NCI-H1105 (cell line): ENCODE data around the gene PDE11A.
"Not testable (repeated sequence)": the region's sequence is repeated elsewhere in the genome, so short reads cannot be mapped to it uniquely, and the experiment has no call there.

Experiments used
- DNase-seq: peaks from one replicate; lab custom pipeline; 2025; lab: John Stamatoyannopoulos, UW

The PDE11A gene

DNA sequence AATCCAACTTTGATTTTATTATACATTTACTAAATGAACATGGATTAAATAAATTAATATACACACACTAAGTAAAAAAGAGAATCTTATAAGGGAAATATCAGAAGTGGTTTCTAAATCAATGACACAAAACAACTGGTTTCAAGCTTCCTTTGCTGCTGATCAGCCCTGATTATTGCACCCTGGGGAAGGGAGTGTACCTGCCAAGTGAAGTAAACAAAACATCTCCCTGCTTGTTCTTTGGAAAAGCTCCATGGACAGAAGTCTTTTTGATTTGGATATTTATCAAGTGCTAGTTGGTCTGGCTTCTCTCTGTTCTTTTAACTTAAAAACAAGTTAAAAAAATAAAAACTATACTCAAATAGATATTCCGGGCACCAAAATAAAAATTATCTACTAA is 190.1 kb downstream of the PDE11A start:
- no peak for DNase-seq

DNA sequence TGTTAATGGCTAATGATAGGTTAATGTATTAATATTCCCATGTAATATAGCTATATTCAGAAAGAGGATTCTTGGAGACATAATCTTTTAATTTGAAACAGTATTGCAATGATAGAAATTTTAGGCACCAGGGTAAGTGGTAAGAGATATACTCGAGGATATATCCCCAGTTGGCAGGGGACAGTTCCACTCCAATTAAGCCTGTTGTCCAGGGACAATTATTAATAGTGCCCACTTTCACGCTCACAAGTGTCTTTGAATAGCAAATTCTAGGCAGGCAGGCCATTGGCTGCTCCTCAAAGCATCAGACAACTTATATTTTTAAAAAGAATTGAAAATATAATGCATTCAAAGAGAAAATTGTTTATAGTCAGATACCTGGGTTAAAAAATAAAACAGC is 190.7 kb downstream of the PDE11A start:
- no peak for DNase-seq

DNA sequence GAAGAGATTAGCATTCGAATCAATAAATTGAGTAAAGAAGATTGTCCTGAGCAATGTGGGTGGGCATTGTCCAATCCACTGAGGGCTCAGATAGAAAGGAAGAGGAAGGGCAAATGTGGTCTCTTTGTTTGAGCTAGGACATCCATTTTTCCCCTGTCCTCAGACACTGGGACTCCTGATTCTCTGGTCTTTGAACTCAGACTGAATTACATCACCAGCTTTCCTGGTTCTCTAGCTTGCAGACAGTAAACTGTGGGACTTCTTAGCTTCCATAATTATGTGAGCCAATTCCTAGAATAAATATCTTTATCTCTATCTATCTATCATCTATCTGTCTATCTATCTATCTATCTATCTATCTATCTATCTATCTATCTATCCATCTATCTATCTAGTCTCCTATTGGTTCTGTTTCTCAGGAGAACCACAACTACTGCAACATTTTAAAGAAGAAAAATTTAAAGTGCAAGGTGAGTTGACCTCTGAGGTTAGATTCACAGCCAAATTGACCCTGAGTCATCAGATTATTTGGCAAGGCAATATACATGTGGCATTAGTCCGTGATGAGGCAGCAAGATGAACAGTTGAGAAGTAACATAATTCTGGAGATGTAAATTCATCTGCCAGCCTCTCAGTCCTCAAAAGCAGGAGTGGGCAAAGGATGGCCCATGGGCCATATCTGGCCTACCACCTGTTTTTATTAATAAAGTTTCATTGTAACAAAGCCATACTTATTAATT is 191.4 kb downstream of the PDE11A start:
- no peak for DNase-seq

DNA sequence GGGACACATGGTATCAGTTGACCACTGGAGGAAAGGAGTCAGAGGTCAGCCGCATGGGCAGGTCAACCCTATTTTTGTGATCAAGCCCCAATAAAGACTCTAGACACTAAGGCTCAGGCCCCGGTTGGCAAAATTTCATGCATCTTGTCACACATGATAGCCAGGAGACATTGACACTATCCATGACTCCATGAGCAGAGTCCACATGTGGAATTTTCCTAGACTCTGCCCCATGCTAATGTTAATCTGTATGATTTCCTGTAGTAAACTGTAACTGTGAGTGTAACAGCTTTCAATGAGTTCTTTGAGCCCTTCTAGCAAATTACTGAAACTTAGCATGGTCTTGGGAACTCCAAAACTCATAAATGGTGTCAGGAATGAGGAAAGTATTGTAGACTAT is 192.3 kb downstream of the PDE11A start:
- DNase-seq: no peak

DNA sequence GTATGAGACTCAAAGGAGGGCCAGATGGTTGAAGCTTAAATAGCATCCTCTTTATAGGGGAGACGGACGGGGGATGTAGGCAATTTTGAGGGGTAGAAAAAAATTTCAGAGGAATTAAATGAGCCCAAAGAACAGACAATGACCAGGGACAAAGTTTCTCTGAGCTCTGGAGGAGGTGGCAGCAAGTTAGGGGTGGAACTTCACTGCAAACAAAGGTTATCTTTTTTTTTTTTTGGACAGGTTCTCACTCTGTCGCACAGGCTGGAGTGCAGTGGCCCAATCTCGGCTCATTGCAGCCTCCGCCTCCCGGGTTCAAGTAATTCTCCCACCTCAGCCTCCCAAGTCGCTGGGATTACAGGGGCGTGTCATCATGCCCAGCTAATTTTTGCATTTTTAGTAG is 195.6 kb downstream of the PDE11A start:
- no peak for DNase-seq

DNA sequence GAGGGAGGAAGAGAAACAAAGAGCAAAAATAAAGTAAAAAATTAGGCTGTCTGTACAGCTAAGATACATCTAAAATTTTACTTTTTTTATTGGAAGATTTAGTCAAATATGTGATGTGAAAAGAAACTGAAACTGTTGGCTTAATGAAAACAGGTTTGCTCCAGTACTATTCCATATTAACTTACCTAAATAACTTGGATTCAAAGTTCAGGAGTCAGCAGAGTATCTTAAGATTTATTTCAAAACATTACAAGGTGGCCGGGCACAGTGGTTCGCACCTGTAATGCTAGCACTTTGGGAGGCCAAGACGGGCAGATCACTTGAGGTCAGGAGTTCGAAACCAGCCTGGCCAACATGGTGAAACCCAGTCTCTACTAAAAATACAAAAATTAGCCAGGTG is 197.9 kb downstream of the PDE11A start:
- DNase-seq: no peak

DNA sequence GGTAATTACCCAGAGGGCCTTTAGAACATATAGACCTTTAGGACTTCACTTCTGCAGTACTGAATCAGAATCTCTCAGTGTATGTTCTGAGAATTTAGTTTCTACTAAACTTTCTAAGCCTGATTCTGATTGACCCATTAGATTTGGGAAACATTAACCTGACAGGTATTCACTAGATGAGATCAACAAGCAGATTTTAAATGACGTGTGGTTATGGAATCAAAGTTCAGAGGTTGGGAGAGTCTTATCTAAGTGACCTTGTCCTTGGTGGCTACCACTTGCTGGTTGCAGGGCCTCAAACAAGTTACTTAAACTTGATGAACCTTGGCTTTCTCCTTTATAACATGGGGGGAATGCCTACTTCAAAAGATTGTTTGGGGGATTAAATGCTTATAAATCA is 198.7 kb downstream of the PDE11A start:
- DNase-seq: no peak

DNA sequence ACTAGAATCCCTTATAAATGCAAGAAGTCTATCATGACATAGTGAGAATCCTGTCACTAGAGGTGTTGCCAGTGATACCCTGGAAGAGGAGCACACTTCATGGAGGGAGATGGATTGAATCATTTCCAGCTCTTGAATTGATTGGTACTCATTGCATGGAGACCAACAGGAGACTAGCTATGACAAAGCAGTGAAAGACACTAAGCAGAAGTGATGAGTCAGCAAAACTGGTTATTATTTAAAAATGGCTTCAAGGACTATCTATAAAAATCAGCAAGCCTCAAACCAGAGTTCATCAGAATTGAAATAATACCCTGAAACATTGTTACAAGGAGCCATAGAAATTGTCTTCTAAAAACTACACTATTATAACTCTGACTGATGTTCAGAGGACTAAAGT is 200.3 kb downstream of the PDE11A start:
- no peak for DNase-seq

DNA sequence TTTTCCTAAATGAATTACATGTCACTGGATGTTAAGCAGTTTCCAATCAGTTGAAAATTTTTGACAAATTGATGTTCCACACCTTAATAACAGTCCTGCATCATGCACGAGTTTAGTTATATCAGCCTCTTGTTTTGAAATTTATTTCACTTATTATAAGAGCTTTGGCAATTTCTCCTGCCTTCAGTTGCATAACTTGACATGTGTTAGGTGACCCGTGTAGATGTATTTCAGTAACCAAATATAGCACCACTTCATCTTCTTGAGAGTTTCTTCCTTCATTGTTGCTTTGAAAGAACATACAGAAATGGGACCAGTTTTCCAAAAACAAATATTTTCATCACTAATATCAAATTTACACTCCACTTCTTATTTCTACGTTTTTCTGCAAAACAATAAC is 202.7 kb downstream of the PDE11A start:
- DNase-seq: no peak

DNA sequence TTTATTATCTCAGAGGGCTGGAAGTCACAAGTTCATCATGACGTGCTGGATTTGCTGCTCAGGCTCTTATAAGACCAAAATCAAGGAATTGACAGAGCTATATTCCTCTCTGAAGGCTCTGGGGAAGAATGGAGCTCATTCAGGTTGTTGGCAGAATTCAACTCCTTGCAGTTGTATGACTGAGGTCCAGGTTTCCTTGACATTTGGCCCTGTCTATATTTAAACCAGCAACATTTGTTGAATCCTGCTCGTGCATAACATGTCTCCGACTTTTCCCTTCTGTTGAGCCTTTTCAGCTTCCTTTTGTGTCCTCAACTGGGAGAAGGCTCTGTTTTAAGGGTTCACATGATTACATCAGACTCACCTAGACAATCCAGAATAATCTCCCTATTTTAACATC is 203.4 kb downstream of the PDE11A start:
- no peak for DNase-seq

DNA sequence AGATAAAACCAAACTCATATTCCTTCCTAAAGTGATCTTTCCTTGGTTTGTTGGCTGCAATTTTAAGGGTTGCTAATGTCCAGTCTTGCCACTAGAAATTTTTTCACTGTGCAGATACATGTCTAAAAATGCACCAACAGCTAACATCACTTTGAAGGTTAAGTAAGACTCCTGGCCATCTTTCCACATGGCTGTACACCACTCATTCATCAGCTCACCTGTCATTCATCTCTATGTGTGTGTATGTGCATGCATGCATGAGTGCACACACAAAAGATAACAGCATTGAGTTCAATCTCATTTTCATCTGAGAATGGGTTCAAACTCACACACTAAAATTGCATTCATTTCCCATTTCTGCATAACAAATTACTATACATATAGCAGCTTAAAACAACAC is 203.8 kb downstream of the PDE11A start:
- no peak for DNase-seq

DNA sequence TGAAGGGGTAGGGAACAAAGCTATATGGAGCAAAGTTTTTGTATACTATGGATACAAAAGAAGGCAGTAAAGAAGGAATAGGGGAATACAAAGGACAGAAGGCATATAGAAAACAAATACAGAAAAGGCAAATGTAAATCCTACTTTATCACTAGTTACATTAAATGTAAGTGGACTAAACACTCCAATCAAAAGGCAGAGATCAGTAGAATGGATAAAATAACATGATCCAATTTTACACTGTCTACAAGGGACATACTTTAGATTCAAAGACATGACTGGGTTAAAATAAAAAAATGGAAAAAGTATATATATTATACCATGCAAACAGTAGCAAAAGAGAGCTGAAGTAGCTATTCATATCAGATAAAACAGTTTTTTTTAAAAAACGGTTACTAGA is 215.0 kb downstream of the PDE11A start:
- DNase-seq: no peak

DNA sequence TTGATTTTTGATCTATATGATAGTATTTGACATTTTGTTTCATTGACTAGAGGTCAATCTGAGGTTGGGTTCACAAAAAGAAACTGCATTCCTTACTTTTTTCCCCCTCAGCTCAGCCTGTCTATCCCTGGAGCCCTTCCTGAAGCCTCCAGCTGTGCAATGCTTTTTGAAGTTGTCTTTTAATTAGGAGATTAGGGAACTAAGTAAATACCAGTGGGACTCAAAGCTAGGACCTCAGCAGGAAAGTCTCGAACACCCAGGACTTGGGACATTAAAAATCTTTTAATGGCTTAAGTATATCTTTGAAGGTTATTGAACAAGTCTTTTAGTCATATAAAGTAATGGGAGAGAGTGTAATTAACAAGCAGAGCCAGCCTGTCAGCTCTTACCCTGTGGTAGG is 220.2 kb downstream of the PDE11A start:
- no peak for DNase-seq

DNA sequence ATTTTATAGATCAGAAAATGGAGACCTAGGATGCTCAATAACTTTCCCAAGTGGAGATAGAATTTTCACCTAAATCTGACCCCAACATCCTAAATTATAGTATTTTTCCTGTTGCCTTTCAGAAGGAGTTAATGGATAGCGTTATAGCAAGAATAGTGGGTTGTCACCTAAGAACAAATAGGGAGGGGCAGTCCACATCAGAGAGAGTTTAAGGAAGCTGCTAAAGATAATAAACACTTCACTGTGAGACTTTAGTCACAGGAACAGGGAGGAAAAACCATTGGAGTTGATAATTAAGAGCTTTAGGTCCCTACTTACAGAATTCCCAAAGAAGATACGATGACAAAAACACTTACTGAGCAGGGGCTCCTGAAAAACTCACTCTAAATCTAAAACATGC is 229.4 kb downstream of the PDE11A start:
- no peak for DNase-seq

DNA sequence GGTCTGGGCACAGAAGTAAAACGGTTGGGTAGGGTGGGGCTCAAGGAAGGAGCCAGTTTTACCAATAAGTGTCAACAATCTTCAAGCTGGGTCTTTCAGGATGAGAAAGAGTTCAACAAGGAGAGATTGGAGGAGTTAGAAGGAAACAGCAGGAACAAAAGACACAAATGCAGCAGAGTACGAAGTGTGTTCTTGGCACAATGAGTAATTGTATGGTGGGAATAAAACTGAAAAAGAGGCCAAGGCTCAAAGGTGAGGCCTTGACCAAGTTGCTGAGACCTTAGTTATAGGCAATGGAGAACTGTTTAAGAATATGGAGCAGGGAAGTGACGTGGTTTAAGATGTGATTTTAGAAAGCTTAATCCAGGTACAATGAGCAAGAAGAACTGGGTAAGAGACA is 230.3 kb downstream of the PDE11A start:
- DNase-seq: no peak

DNA sequence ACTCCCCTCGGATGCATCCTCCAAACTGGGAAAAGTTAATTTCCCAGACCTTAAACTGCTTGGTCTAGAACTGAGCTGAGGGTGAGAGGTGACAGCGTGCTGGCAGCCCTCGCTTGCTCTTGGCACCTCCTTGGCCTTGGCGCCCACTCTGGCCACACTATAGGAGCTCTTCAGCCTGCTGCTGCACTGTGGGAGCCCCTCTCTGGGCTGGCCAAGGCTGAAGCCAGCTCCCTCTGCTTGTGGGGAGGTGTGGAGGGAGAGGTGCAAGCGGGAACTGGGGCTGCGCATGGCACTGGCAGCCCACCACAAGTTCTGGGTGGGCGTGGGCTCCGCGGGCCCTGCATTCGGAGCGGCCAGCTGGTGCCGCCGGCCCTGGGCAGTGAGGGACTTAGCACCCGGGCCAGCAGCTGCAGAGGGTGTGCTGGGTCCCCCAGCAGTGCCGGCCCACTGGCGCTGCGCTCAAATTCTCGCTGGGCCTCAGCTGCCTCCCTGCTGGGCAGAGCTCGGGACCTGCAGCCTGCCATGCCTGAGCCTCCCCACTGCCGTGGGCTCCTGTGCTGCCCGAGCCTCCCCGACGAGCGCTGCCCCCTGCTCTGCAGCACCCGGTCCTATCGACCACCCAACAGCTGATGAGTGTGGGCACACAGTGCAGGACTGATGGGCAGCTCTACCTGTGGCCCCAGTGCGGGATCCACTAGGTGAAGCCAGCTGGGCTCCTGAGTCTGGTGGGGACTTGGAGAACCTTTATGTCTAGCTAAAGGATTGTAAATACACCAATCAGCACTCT is 237.0 kb downstream of the PDE11A start:
- DNase-seq: not testable (repeated sequence)

DNA sequence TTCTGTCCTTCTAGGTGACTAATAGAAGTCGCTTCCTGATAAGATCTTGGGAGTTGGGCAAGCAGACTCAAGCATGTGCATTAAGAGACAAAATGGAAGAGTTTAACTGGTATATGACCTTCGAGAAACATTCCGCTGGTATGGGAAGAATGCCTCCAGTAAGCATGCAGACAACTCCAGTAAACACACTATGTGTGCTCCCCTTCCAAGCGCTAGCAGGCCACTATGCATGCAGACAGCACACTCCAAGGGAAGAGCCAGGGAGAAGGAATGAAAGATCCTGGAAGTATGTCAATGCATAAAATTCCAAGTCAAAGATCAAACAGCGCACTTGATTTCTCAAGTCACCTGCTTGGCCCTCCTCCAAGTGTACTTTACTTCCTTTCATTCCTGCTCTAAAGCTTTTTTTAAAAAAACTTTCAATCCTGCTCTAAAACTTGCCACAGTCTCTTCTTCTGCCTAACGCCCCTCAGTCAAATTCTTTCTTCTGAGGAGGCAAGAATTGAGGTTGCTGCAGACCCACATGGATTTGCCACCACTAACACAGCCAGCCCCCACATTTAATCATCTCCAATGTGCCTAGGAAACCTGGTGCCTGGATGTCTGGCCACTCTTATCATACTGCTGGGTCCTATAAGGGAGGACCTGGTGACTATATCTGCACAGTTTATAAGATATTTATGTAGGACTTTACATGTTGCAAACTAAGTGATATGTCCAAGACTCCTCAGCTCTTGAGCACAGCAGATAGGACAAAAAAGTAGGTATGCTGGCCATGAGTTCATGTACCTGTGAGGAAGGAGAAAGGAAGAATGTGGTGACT is 239.8 kb downstream of the PDE11A start:
- no peak for DNase-seq

DNA sequence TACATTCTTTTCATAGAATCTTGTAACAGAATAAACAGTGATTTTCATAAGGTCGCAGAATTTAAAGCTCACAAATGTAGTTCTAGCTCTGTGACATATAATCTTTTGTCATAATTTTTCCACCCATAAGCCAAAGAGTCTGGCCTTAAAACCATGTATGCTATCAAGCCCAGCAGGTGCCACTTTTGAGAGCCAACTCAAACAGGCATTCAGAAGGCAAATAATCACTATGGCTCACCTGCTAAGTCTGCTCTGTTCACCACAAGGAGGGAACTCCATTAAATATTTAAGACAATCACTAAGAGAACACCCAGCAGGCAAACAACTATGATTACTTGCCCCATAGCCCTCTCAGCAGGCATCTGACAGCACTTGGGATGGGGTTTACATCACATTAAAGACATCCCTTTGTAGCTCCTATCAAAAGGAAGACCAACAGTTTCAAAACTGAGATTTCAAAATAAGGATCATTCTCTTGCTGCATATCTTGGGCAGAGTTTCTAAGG is 241.6 kb downstream of the PDE11A start:
- no peak for DNase-seq

DNA sequence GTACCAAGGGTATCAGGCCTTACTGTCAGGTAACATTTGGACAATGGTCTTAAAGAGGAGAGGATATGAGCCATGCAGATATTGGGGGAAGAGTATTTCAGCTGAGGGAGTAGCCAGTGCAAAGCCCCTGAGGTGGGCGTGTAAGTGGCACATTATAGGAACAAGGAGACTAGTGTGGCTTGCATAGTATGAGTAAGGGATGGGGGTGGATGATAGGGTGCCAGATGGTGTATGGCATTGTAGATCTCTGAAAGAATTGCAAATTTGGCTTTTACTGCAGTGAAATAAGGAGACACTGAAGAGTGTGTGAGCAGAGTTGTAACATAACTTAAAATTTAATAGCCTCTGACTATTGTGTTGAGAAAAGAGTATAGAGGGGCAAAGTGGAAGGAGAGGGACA is 244.0 kb downstream of the PDE11A start:
- no peak for DNase-seq

DNA sequence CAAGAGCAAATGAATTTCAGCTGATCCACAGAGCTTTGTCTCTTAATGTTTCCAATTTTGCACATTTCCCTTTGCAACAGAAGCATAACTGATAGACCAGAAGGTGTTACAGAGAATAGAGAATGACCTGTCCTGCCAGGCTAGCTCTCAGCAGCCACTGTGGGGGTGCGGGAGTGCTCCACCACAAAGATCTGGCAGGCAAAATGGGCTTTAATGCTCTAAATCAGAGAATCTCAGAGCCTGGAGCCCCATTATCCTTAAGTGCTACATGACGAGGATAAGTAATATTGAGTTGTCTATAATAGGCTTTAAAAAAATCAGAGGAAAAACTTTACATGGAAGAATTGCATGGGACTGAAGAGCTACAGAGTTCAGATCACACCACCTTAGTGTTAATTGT is 245.7 kb downstream of the PDE11A start:
- DNase-seq: no peak

DNA sequence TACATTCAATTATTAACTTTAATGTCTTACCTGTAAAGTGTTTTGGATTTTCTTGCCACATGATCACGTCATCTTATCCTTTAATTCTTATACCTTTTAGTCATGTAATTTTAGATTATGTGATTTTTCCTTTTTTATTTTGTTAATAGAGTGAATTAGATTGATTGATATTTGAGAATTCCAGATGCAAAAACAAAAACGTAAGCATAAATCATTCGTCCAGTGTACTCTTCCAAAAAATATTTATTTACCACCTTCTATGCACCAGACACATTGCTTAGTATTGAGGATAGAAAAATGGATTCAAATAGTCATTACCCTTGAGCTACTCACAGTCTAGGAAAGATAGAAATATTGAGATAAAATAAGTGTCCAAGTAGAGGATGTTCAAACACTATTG is 249.6 kb downstream of the PDE11A start:
- DNase-seq: no peak

DNA sequence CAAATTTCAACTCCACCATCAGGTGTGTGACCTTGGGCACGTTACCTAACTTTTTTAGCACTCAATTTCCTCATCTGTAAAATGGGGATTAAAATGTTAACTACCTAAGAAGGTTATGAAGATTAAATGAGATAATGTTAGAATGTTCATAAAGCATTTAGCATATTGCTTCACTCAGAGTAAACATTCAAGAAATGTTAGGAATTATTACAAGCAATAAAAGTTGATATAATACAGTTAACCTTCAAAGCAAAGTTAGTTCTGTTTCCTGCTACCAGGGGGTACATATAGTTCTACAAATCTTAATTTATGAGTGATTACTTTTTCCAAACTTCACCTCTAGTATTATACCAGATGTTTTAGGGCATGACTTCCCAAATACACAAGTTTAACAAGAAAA is 254.2 kb downstream of the PDE11A start:
- no peak for DNase-seq

DNA sequence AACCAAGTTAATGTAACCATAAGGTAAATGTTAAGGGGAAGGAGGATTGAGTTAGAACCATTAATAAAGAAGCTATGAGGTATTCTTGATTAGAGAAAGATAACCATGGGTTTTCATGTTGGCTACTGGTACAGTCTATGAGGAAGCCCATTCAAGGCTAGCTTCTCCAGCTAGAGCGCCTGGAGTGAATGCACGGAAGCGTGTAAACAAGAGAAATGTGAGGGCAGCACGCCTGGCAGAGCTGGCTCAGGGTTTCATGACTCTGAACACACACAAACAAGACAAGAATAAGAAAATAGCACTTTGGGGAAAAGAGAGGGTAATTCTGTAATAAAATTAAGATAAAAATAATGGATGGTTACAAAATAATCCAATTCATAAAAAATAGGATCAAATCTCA is 255.3 kb downstream of the PDE11A start:
- DNase-seq: no peak
